Measurements from ENCODE around the gene MIDN. TPM values are rescaled to one million over a fixed set of nuclear protein-coding genes. Genes with fewer than 3 reads are reported as not detected.

MIDN gene
- total RNA-seq, 1 experiment from 2014 or later, result 5.8 TPM

GRCh38 chr19:1229924-1230782 is 18.2 kb upstream of the MIDN start:
- in situ Hi-C loops (cut with HindIII; ENCODE audit: low pct_unique_long_range_greater_than_20kb, low sequenced_read_pairs), result no loop called here
- DNase-seq (ENCODE audit: low read depth), result no peak

- in situ Hi-C loops (cut with HindIII; ENCODE audit: low pct_unique_long_range_greater_than_20kb, low sequenced_read_pairs), result no loop called here
- DNase-seq (ENCODE audit: low read depth), result no peak
Measured at GRCh38 chr19:1230783-1231489, 17.4 kb upstream of the MIDN start.

- in situ Hi-C loops (cut with HindIII; ENCODE audit: low pct_unique_long_range_greater_than_20kb, low sequenced_read_pairs), result no loop called here
- DNase-seq (ENCODE audit: low read depth), result no peak
Measured at GRCh38 chr19:1231729-1232637, 16.4 kb upstream of the MIDN start.

GRCh38 chr19:1232652-1233072 is 15.7 kb upstream of the MIDN start:
- DNase-seq (ENCODE audit: low read depth), result no peak
- in situ Hi-C loops (cut with HindIII; ENCODE audit: low pct_unique_long_range_greater_than_20kb, low sequenced_read_pairs), result no loop called here

GRCh38 chr19:1233115-1233667 is 15.2 kb upstream of the MIDN start:
- in situ Hi-C loops (cut with HindIII; ENCODE audit: low pct_unique_long_range_greater_than_20kb, low sequenced_read_pairs), result no loop called here

GRCh38 chr19:1234051-1234954 is 14.1 kb upstream of the MIDN start:
- in situ Hi-C loops (cut with HindIII; ENCODE audit: low pct_unique_long_range_greater_than_20kb, low sequenced_read_pairs), result no loop called here
- DNase-seq (ENCODE audit: low read depth), result no peak

More at GRCh38 chr19:1233115-1233667, 15.2 kb upstream of the MIDN start:
- DNase-seq (ENCODE audit: low read depth), result no peak

- DNase-seq (ENCODE audit: low read depth), result no peak
- in situ Hi-C loops (cut with HindIII; ENCODE audit: low pct_unique_long_range_greater_than_20kb, low sequenced_read_pairs), result no loop called here
Measured at GRCh38 chr19:1234955-1235380, 13.4 kb upstream of the MIDN start.

GRCh38 chr19:1235625-1236538 is 12.5 kb upstream of the MIDN start:
- in situ Hi-C loops (cut with HindIII; ENCODE audit: low pct_unique_long_range_greater_than_20kb, low sequenced_read_pairs), result no loop called here
- DNase-seq (ENCODE audit: low read depth), result no peak

GRCh38 chr19:1236576-1236975 is 11.8 kb upstream of the MIDN start:
- no peak for DNase-seq (ENCODE audit: low read depth)
- in situ Hi-C loops (cut with HindIII; ENCODE audit: low pct_unique_long_range_greater_than_20kb, low sequenced_read_pairs), result no loop called here

- in situ Hi-C loops (cut with HindIII; ENCODE audit: low pct_unique_long_range_greater_than_20kb, low sequenced_read_pairs), result no loop called here
- DNase-seq (ENCODE audit: low read depth), result no peak
Measured at GRCh38 chr19:1237027-1237659, 11.2 kb upstream of the MIDN start.

GRCh38 chr19:1237754-1238368 is 10.5 kb upstream of the MIDN start, which contains the start of gene CBARP:
TSS of gene CBARP (minus strand) at chr19:1238005. CDS start at chr19:1236100, 1,905 bp downstream.
- DNase-seq (ENCODE audit: low read depth), result no peak
- in situ Hi-C loops (cut with HindIII; ENCODE audit: low pct_unique_long_range_greater_than_20kb, low sequenced_read_pairs), result no loop called here

GRCh38 chr19:1238369-1239303 is 9.7 kb upstream of the MIDN start:
- in situ Hi-C loops (cut with HindIII; ENCODE audit: low pct_unique_long_range_greater_than_20kb, low sequenced_read_pairs), result no loop called here
- no peak for DNase-seq (ENCODE audit: low read depth)

GRCh38 chr19:1239420-1239795 is 9.0 kb upstream of the MIDN start:
- no peak for DNase-seq (ENCODE audit: low read depth)
- in situ Hi-C loops (cut with HindIII; ENCODE audit: low pct_unique_long_range_greater_than_20kb, low sequenced_read_pairs), result no loop called here

All from Caki2 (cell line).